Stimulated activated CD4-positive, alpha-beta T cell treated with anti-CD3 and anti-CD28 coated beads, Interleukin-4, amount 100 ng/mL, for 48 hours (primary cell): ENCODE data around the gene GLT6D1.
"Not testable (repeated sequence)": the region's sequence is repeated elsewhere in the genome, so short reads cannot be mapped to it uniquely, and the experiment has no call there.

ENCODE experiments used
- DNase-seq, 2 donors: peaks; one replicate each; pipeline ENCODE4 v3.0.0-alpha.2; 2020; ENCODE audit warnings: low read depth in 2 of 2

Gene GLT6D1, protein sequence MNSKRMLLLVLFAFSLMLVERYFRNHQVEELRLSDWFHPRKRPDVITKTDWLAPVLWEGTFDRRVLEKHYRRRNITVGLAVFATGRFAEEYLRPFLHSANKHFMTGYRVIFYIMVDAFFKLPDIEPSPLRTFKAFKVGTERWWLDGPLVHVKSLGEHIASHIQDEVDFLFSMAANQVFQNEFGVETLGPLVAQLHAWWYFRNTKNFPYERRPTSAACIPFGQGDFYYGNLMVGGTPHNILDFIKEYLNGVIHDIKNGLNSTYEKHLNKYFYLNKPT

DNA sequence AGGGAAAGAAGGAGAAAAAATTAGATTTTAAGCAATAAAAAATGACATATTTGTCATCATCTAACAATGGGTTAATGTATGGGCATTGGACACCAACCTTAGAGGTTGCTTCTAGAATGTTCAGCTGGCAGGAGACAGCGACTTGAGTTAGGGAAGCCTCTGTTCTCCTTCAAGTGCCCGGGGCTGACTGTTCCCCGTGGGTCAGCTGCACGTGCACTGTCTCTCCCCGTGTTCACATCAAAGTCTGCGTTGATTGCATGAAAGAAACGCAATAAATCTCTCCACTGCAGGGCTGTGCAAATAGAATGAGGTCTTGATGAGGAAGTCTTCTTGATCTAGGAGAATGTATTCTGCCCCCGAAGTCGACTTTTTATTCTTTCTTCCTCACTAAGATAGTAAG is at the start of gene GLT6D1:
TSS of gene GLT6D1 (minus strand) at position 345 of the 400 bp plus-strand sequence. CDS start 353 bp downstream, outside the sequence.
- no peak for DNase-seq

DNA sequence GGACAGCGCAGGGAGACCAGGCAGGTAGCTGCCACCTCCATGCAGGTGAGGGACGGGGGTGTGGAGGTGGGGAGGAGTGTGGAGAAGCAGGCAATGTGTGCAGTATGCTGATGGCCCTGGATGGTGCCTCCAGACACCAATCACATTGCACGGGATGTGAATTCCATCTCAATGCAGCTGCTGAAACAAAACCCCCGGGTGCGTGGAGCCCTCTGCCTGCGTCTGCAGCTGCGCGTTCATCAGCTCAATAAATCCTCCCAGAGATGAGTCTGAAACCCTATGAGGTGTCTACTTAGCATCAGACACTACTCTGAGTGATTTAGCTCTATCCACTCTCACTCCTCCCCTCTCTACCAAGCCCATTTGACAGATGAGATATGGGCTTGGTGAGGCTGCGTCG is 49.7 kb upstream of the GLT6D1 start:
- DNase-seq: no peak

DNA sequence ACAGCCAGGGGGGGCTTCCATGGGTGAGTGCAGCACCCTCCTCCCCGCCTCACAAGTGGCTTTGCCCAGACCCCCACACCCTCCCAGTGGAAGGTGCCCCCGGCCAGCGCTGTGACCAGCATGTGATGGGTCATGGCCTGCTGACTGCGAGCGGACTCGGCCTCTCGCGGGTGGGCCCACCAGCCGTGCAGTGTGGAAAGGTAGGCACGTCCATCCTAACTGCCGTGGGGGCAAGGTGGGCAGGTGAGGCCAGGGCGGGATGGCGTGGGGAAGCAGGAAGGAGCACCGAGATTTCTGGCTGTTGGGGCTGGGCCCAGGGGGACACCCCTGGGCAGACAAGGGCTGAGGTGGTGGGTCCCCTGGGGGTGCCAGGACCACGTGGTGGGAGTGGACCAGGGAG is 47.9 kb upstream of the GLT6D1 start:
- DNase-seq: no peak

DNA sequence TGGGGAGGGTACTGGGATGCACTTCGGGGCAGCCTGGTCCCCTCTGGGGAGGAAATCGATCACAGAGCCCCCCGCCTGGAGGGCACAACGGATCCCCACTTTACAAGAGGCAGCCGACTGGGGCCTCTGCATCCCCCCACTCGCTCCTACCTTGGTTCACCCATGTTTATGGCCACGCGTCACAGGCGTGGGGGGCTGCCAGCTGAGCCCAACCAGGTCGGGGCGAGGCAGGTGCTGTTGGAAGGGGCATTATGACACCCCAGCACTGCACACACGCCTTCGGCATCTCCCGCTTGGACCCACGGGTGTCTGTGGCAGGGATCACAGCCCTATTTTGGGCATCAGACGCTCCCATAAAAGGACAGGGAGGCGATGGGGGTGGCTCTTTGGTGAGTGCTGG is 45.4 kb upstream of the GLT6D1 start:
- DNase-seq: no peak

DNA sequence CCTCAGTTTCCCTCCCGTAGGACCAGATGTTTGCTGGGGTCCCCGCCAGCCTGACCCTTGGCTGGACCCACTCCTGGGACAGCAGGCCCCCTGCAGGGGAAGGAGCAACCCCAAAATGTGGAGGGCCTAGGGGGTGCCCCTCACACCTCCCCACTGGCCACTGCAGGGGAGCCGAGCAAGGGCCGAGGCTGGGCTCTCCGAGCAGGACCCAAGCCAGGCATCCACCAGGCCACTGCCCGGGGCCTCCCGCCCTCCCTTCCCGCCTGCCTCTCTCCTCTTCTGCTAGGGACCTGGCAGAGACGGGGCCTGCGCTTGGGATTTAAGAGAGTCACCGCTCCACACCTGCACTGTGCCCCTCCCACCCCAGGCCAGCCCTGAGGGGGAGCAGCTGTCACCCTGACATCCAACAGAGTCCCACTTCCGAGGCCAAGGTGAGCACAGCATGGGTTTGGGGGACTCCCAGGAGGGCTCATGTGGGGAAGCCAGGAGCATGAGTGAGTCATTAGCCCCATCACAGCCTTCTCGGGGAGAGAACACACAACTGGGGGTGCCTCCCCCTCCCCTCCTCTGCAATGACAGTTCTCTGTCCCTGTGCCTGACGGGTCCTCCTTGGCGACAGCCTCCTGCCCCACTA is 44.2 kb upstream of the GLT6D1 start:
- no peak for DNase-seq

DNA sequence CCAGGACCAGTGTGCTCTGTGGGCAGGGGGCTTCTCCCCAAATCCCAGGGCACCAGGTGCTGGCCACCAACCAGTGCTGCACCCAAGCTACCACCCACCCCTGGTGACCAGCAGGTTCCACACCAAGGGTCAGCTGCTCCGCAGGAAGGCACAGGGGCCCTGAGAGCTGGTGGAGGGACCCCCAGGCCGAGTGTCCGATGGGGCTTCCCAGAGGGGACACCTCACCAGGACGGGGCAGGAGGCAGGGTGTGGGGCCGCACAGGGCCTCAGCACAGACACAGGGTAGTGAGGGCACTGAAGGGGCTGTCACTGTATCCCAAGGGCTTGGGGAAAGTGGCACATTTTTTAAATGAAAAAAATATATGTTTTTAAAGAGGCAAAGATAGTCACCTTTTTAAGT is 41.8 kb upstream of the GLT6D1 start:
- no peak for DNase-seq

DNA sequence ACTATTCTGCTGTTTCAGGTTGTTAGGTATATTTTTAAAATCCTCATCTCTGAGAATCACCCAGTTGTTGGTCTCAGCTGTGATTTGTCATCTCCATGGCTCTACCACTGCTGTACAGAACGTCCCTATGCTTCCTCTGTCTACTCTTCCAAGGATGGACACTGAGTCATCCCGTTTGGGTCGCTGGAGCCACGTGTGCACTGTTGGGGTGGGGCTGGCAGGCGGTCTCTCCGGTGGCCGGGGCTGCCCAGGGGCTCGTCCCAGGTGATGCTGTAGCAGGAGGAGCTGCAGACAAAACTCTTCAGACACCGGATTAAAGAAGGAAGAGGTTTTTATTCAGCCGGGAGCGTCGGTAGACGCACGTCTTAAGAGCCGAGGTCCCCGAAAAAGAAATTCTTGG is 40.7 kb upstream of the GLT6D1 start:
- DNase-seq: no peak

DNA sequence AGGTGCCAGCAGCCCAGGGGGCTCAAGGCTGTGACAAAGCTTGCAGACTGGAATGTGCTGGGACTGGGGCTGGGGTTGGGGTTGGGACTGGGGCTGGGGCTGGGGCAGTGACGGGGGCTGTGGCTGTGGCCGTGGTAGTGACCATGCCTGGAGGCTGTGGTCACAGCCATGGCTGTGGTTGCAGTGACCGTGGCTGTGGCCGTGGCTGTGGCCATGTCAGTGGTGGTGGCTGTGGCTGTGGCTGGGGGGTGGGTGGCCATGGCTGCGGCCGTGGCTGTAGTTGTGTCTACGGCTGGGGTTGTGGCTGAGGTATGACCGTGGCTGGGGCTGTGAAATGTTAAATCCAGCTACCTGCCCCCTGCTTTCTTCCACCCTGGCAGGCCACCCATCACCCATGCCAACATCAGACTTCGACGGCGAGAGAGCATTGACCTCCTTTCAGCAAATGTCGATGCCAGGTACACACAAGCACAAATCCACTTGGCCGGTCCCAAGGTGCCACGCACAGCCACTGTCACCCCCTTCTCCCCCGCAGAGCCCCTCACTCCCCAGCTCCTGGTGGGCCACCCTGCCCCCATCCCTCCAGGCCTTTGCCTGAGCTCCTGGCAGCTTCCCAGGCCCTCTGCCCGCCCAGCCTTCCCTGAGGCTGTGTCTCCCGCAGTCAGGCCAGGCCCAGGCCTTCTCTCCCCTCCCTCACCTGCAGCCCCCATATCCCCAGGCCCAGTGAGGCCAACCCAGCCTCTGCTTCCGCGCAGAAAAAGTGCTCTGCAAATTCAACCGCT is 39.1 kb upstream of the GLT6D1 start:
- DNase-seq: no peak

DNA sequence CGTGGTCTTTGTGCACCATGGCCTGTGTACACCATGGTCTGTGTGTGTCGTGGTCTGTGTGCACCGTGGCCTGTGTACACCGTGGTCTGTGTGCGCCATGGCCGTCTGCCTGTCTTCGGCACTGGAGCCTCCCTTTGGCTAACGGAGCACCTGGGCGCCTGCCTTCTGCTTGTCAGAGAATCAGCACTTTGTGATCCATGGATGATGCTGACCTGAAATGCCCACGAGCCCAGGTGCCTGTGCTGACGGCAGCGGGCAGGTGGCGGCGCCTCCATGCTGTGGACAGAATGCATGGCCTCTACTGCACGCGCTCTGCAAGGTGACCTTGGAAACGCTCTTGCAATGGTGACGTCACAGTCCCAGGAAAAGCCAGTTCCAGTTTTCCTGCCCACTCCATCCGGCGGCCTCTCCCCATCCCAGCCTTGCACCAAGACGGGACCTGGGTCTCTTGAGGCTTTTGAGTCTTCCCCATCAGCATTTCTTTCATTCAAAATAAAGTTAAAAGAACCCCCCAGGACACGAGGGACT is 38.4 kb upstream of the GLT6D1 start:
- no peak for DNase-seq

DNA sequence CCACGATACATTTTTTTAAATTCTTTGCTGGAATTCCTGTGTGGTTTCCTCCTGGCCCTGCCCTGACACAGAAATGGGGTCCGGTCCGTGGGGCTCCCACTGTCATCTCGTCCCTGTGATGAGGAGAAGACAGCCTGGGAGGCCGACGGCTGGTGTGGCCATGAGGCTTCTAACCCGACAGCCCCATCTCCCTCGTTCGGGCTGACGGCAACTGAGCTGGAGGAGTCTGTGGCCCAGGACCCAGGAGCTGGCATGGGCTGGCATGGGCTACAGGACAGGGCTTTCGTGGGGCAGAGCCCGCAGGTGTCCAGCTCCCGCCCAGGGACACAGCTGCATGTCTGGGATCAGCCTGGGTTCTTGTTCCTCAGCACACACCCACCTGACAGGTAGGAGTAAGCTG is 37.6 kb upstream of the GLT6D1 start:
- no peak for DNase-seq

DNA sequence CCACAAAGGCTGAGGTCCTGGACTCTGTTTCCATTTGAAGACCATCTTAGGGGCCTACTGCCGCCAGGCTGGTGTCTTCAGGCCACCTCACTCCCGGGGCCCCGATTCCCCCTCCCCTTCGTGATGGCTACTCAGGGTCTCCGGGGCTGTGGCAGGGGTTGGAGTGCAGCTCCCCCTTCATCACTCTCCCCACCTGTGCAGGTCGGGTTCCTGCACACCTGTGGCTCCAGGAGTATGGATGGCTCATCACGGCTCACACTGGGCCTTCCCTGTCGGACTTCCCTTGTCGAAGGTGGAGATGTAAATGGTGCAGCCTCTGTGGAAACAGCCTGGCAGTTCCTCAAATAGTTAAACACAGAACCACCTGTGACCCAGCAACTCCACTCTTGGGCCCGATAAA is 35.6 kb upstream of the GLT6D1 start:
- no peak for DNase-seq

DNA sequence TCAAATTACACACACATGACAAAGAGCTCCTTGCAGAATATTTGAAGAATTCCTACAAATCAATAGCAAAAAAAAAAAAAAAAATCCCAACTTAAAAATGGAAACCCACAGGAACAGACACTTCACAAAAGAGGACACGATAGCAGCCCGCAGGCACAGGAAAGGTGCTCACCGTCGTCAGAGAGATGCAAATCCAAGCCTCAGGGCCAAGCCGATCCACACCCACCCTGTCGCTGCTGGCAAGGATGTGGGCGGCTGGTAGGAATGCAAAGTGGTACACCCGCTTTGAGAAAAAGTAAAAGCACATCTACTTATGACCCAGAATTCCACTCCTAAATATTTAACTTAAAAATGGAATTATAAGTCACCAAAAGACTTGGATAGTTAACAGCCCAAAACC is 34.6 kb upstream of the GLT6D1 start:
- DNase-seq: no peak

DNA sequence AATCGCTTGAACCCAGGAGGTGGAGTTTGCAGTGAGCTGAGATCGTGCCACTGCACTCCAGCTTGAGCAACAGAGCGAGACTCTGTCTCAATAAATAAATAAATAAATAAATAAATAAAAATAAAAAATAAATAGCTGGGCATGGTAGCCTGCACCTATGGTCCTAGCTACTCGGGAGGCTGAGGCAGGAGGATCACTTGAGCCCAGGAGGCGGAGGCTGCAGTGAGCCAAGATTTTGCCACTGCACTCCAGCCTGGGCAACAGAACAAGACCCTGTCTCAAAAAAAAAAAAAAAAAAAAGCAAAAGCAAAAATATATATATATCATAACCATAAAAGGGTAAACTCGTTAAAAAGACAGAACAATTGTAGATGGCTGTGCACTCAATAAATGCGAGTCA is 33.4 kb upstream of the GLT6D1 start:
- not testable (repeated sequence) for DNase-seq

DNA sequence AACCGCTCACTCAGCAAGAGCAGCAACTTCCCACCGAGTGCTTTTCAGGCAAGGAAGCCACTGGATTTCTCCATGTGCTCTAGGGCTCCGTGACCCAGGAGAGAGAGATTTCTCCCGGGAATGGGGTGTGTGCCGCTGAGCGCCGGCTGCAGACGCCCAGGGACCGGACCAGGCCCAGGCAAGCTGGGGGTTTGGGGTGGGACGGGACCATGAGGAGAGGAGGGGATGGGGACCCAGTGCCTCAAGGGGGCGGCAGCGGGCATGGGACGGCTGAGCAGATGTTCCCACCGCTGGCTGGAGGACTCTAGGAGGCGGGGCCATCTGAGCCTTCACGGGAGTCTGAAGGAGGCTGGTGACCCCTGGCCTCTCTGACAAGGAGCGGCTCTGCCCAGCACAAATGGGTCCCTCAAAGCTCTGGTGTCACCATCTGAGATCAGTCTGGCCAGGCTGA is 32.3 kb upstream of the GLT6D1 start:
- DNase-seq: no peak

DNA sequence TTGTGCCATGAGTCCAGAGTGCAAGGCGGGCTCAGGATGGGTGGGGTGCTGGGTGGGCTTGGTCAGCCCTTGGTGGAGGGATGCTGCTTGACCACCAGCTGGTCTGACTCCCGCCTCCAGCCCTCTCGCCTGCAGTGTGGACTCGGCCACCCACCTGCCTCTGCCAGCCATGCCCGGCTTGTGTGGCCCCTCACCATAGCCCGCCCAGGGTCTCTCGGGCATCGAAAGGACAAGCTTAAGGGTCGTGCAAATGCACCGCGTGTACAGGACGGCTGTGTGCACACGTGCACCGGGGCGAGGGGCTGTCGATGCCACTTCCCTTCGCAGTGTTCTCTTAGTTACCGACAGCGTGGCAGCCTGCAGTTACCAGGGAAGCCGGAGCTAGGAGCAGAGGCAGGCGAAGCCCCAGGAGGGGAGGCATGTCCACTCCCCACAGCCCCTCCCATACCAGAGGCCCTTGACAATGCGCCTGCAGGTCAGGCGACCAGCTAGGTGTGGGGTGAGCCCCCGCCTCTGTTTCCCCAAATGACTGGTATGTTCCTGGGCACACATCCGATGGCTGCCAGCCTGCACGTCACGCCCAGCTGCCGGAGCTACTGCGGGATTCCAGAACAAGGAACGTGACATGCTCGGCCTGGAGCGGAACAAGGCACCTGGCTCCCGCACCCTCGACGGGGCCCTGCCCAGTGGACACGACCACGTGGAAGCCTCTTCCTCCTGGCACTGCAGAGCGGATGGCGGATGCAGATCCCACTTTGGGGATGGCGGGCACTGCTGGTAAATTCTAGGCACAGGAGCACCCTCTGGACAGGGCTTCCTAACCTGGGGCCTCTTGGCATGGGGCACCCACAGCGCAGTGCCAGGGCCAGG is 31.6 kb upstream of the GLT6D1 start:
- no peak for DNase-seq

DNA sequence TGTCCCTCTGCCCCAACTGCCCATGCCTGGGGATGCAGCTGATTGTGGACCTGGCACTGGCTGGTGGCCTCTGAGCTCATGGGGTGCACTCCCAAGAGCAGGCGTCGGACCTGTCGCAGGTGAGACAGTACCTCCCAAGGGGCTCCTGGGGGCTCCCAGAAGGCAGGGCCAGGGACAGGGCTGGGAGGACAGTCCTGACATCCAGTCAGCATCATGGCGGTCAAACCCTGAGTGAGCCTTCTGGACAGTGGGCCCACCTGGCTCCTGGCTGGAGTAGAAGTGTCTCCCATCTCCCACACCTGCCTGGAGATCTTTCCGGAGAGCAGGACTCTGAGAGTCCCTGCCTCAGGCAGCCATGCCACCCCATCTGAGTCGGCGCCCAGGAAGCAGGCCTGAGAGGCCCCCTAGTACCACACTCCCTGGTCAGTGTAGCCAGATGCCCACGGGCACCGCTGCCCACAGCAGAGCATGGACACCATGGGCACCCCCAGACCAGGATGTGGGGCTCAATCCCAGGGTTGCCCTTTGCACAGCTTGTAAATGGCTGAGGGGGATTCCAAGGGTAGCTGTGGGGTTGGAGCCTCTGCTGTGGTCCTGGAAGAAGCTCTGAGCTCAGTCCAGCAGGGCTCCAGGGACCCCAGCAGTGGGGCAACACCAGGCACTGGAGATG is 30.4 kb upstream of the GLT6D1 start:
- no peak for DNase-seq

DNA sequence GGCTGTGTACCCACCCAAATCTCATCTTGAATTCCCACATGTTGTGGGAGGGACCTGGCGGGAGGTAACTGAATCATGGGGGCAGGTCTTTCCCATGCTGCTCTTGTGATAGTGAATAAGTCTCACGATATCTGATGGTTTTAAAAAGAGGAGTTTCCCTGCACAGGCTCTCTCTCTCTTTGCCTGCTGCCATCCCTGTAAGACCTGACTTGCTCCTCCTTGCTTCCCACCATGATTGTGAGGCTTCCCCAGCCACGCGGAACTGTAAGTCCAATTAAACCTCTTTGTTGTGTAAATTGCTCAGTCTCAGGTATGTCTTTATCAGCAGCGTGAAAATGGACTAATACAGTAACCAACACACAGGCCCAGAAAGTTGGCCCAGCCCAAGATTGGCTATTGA is 29.7 kb upstream of the GLT6D1 start:
- not testable (repeated sequence) for DNase-seq

DNA sequence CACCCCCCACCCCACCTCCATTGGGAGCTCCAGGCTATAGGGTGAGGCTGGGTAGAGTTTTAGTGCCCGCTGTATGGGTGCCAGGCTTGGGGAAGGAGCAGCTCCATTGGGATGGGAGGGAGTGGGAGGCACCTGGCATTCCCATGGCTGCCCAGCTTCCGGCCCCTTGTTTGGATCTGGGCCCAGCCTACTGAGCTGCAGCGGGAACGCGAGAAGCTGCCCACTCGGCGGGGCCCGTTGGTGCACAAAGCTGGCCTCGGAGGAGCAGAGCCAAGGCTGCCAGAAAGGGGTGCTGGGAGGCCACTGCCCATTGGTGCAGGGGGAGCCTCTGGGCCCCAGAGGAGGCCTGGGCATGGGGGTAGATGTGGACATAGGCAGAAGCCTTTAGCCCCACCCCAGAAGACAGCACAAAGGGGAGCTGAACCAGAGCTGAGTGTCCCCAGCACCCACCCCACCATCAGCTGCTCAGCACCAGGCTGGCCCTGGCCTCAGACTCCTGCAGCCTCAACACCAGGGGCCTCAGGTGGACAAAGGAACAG is 28.2 kb upstream of the GLT6D1 start:
- no peak for DNase-seq

DNA sequence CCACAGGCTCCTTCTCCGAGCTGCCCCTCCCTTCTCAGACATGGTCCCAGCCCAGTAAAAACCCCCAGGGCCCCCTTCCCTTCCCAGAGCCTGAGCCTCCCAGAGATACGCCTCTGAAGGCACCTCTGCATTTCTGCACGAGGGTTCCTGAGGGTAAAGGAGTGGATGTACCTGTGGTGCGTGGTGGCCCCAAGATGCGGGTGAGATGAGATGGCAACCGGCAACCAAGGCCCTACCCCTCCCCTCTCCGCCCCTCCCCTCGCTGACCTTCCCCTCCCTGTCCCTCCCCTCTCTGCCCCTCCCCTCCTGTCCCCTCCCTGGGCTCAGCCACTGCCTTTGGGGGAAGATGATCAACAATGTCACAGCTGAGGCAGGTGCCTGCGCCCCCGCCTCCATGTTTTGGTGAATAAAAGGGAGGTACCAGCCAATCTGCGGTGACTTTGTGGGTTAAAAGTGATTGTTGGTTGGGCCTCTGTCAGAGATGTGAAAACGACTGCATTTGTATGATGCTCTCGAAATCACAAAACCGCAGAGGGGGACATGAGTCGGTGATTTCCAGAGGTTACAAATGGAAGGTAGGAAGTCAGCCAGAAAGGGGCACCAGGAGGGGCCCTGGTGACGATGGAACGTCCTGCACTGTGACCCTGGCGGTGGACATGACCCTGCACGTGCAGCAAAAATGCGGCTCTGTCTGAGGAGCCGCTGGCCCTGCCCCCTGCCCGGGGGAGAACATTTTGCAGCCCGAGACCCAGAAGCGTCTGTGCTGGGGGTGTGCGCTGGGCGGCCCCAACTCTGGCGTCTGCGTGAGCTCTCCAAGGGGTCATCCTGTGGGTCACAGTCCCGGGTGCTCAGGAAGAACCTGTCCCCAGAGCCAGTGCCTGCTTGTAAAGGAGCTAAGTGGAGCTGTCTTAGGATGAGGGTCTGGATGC is 27.5 kb upstream of the GLT6D1 start:
- DNase-seq: no peak

DNA sequence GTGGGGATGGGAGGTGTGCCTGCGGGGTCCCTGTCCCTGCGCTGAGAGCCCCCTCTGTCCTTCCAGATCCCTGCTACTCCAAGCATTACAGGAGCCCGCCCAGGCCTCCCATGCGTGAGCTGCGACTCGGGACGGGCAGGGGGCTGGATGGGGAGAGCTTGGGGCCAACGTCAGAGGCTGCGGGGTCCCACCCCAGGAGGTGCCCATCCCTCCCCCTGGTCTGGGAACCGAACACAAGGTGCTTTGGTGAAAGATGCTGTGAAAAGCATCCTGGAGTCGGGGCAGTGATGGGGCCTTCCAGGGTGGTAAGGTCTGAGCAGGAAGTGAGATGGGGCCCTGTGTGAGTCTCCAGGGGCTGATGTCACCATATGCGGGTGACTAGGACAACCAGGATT is 26.5 kb upstream of the GLT6D1 start:
- no peak for DNase-seq
